HEK293T (cell line): ENCODE results near the gene FGD5.

ENCODE experiments used
- CTCF ChIA-PET: fragments of 350-600 bp; formaldehyde crosslinking; extraction: SDS; loops from one replicate; lab custom pipeline; 2021; ENCODE audit warnings: antibody characterized with exemption, inconsistent platforms; lab: Yijun Ruan, JAX
- POLR2A ChIA-PET: fragments of 350-600 bp; formaldehyde crosslinking; extraction: SDS; loops from one replicate; lab custom pipeline; 2020; ENCODE audit warnings: antibody characterized with exemption, inconsistent platforms; lab: Yijun Ruan, JAX
- DNase-seq: peaks from one replicate; pipeline ENCODE4 v3.0.0; 2012; ENCODE audit warnings: mixed read lengths; ENCODE audit errors: extremely low spot score
- ARNT ChIP-seq: fragments of 450-650 bp; IDR thresholded peaks from 2 replicates; pipeline ENCODE4 v1.6.1; 2017; ENCODE audit warnings: mild to moderate bottlenecking
- BHLHE40 ChIP-seq: fragments of 450-650 bp; IDR thresholded peaks from 2 replicates; pipeline ENCODE4 v1.6.1; 2016; ENCODE audit warnings: mild to moderate bottlenecking, moderate library complexity, borderline replicate concordance
- CTBP1 ChIP-seq: fragments of 450-650 bp; IDR thresholded peaks from 2 replicates; pipeline ENCODE4 v1.6.1; 2016; ENCODE audit warnings: borderline replicate concordance
- ELF4 ChIP-seq: fragments of 450-650 bp; IDR thresholded peaks from 2 replicates; pipeline ENCODE4 v1.6.1; 2017; ENCODE audit warnings: antibody characterized with exemption
- FOXA1 ChIP-seq: fragments of 450-650 bp; IDR thresholded peaks from 2 replicates; pipeline ENCODE4 v1.6.1; 2016; ENCODE audit warnings: mild to moderate bottlenecking
- FOXK2 ChIP-seq: fragments of 450-650 bp; IDR thresholded peaks from 2 replicates; pipeline ENCODE4 v1.6.1; 2016; ENCODE audit warnings: mild to moderate bottlenecking
- FOXM1 ChIP-seq: fragments of 450-650 bp; IDR thresholded peaks from 2 replicates; pipeline ENCODE4 v1.6.1; 2017; ENCODE audit warnings: mild to moderate bottlenecking, borderline replicate concordance
- HDGF ChIP-seq: fragments of 450-650 bp; IDR thresholded peaks from 2 replicates; pipeline ENCODE4 v1.6.1; 2017; ENCODE audit warnings: antibody characterized with exemption, borderline replicate concordance
- L3MBTL2 ChIP-seq: fragments of 450-650 bp; conservative IDR thresholded peaks from 2 replicates; pipeline ENCODE4 v1.6.1; 2016; ENCODE audit warnings: mild to moderate bottlenecking
- LEF1 ChIP-seq: fragments of 450-650 bp; IDR thresholded peaks from 2 replicates; pipeline ENCODE4 v1.6.1; 2017; ENCODE audit warnings: mild to moderate bottlenecking, borderline replicate concordance
- NFRKB ChIP-seq: fragments of 450-650 bp; IDR thresholded peaks from 2 replicates; pipeline ENCODE4 v1.6.1; 2016; ENCODE audit warnings: mild to moderate bottlenecking, moderate library complexity
- PKNOX1 ChIP-seq: fragments of 450-650 bp; IDR thresholded peaks from 2 replicates; pipeline ENCODE4 v1.6.1; 2016
- SP1 ChIP-seq: fragments of 450-650 bp; IDR thresholded peaks from 2 replicates; pipeline ENCODE4 v1.6.1; 2017
- SUZ12 ChIP-seq: fragments of 450-650 bp; IDR thresholded peaks from 2 replicates; pipeline ENCODE4 v1.6.1; 2016; ENCODE audit warnings: mild to moderate bottlenecking
- TARDBP ChIP-seq: fragments of 450-650 bp; IDR thresholded peaks from 2 replicates; pipeline ENCODE4 v1.6.1; 2016
- ZNF384 ChIP-seq: fragments of 450-650 bp; IDR thresholded peaks from 2 replicates; pipeline ENCODE4 v1.6.1; 2016

Gene FGD5

DNA sequence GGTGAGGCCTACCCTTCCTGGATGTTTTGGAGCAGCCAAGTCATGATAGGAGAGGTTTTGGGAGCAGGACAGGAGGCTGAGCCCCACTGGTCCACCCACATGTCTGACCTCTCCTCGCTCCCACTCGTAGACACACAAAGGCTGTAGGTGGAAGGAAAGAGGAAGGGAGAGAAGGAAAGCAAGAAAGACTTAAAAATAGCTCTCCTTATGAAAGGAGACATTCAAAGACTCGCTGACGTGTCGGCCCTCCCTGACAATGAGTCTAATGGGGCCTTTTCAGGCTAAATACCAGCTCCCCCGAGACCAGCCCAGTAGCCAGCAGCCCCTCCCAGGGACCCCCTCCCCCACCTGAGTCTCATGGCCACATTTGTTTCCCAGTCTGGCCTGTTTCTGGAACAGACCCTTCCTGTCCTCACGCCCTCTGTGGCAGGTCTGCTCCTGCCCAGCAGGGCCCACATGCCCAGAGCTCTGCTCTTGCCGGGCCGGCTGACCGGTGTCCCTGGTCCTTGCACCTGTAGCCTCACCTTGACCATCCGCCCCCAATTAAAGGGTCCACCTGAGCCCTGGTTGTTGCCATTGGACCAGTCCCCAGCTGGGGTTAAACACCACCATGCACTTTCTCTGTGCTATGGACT is 49.3 kb downstream of the FGD5 start:
- ChIA-PET POLR2A (no interaction called here), CTCF (no interaction called here)
- DNase-seq, result no peak
- TF ChIP-seq FOXA1 (no peak), SP1 (no peak), SUZ12 (no peak), NFRKB (no peak), FOXM1 (no peak), FOXK2 (no peak), BHLHE40 (no peak), HDGF (no peak), L3MBTL2 (no peak), ZNF384 (no peak), TARDBP (no peak), CTBP1 (no peak), PKNOX1 (no peak), ELF4 (no peak), LEF1 (no peak), ARNT (no peak)

DNA sequence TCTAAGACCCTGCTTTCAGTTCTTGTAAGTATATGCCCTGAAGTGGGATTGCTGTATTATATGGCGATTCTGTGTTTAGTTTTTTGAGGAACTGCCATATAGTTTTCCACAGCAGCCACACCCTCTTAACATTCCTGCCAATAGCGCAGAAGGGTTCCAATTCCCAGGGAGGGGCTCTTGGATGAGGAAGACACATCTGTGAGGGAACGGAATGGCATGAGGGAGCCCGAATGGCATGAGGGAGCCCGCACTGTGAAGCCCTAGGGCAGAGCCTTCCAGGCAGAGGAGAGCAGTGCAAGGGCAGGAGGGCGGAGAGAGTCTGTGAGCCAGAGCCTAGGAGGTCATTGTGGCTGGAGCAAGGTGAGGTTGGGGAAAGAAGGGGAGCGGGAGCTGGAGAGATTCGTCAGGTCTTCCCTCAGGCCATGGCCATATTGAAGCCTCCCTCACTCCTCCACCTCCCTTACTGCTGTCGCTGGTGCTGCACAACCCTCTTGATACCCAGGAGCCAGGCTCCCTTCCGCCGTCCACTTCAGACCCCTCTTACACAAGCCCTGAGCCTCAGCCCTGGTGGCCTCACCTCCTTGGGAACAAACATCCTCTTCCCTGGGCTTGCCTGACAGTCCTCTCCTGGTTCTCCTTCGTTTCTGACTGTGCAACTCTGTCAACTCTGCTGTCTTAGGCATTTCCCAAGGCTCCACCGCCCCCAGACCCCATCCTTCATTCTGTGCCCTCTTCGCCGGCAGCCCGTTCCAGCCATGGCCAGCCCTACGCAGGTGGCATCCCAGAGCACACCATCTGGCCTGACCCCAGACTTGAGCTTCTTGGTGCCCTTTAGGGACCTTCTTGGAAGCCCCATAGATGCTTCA is 51.4 kb downstream of the FGD5 start:
- DNase-seq, result no peak
- ChIA-PET CTCF (interaction anchor here (0.6 kb wide), 2 partner anchors 9 to 13 kb away, joined by 3 to 7 read pairs; no protein-coding TSS in a partner anchor), POLR2A (no interaction called here)
- no peak for TF ChIP-seq SP1
- no peak for TF ChIP-seq L3MBTL2
- no peak for TF ChIP-seq HDGF

DNA sequence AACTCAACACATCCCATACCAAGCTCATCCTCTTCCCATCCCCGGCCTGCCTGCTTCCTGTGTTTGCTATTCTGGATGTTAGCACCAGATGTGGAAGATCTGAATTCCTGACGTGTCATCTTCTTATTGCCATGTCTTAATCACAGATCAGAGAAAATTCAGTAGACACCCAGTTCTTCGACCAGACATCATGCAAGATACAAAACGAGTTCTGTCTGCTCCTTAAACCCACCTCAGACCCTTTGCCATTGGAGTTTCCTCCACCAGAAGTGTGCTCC is 52.0 kb downstream of the FGD5 start:
- ChIA-PET CTCF (interaction anchor here (0.6 kb wide), 1 partner anchor 10 kb away, joined by 3 read pairs; no protein-coding TSS in a partner anchor), POLR2A (no interaction called here)
- TF ChIP-seq BHLHE40 (no peak), ZNF384 (no peak), PKNOX1 (no peak), FOXM1 (no peak), ARNT (no peak)

GRCh38 chr3:14871456-14872200 is 52.9 kb downstream of the FGD5 start:
- POLR2A ChIA-PET, result no interaction called here
- CTCF ChIA-PET, result no interaction called here

More for the DNA sequence above, 52.0 kb downstream of the FGD5 start:
- DNase-seq, result no peak

DNA sequence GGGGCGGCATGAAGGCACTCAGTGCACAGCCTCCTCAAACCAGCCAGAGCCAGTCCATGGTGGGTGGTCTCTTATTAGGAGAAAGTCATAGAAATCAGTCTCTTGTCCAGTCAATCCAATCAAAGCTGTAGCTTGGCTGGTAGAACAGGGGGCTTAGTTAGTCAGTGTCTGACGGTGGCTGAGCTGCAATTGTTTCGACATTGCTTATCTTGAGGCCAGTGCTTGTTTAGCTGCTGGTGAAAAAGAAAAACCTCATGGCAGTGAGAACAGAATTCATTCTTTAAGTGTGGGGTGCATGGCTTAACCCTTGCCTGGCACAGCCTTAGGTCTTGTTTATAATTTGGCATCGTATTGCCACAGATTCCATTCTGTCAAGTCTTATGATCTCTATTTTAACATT is 53.9 kb downstream of the FGD5 start:
- TF ChIP-seq BHLHE40, result no peak
- no peak for TF ChIP-seq NFRKB
- TF ChIP-seq FOXK2, result no peak
- no peak for TF ChIP-seq SUZ12
- TF ChIP-seq L3MBTL2, result no peak
- no peak for TF ChIP-seq PKNOX1
- no peak for TF ChIP-seq SP1
- TF ChIP-seq FOXM1, result no peak
- no peak for TF ChIP-seq ARNT
- TF ChIP-seq CTBP1, result no peak
- ChIA-PET CTCF (no interaction called here), POLR2A (no interaction called here)
- no peak for DNase-seq

More at GRCh38 chr3:14871456-14872200, 52.9 kb downstream of the FGD5 start:
- DNase-seq, result no peak
- no peak for TF ChIP-seq PKNOX1
- no peak for TF ChIP-seq FOXK2
- no peak for TF ChIP-seq BHLHE40
- TF ChIP-seq SP1, result no peak
- no peak for TF ChIP-seq SUZ12
- no peak for TF ChIP-seq LEF1
- no peak for TF ChIP-seq ELF4
- no peak for TF ChIP-seq FOXM1
- no peak for TF ChIP-seq NFRKB
- TF ChIP-seq CTBP1, result no peak
- TF ChIP-seq ZNF384, result no peak
- TF ChIP-seq FOXA1, result no peak
- no peak for TF ChIP-seq ARNT
- TF ChIP-seq TARDBP, result no peak
- no peak for TF ChIP-seq HDGF
